ENCODE measurements around the gene PADI2. TPM values are rescaled to one million over a fixed set of nuclear protein-coding genes. Genes with fewer than 3 reads are reported as not detected.

Gene PADI2
- total and polyA plus RNA-seq, 2 experiments from 2014 or later: 1.7 to 4.3 TPM

GRCh38 chr1:17028662-17029188, 90.5 kb downstream of the PADI2 start:
- Histone ChIP-seq H2AFZ (no peak overlapping the region), H4K20me1 (replicated peaks; ENCODE audit: insufficient read depth) (peaks cover 2% of the 10 kb centered on the region; the same call in 1 of the 2 replicates), H3K9me2 (ENCODE audit: insufficient read depth) (no peaks in the 10 kb centered on the region), H3K36me3 (ENCODE audit: insufficient read depth) (peaks cover 37% of the 10 kb centered on the region), H3K4me1 (ENCODE audit: insufficient read depth) (no peaks in the 10 kb centered on the region), H3K4me2 (no peak overlapping the region), H3F3A (replicated peaks; ENCODE audit: low read depth) (peaks cover 9% of the 10 kb centered on the region; the same call in 1 of the 2 replicates), H3K27ac (ENCODE audit: low read depth) (no peak overlapping the region), H3K4me3 (no peak overlapping the region), H3K79me2 (replicated peaks; ENCODE audit: insufficient read depth) (no peaks in the 10 kb centered on the region), H3K27me3 (ENCODE audit: insufficient read depth) (no peaks in the 10 kb centered on the region)
- no peak for ATAC-seq
- Mint-ChIP-seq H3K27ac (no peak overlapping the region), H3K27me3 (ENCODE audit: insufficient read depth, low read depth, poor library complexity) (no peaks in the 10 kb centered on the region), H3K4me1 (no peaks in the 10 kb centered on the region), H3K36me3 (ENCODE audit: low read depth) (peaks cover 47% of the 10 kb centered on the region), H3K4me3 (no peak overlapping the region), H3K9me3 (no peaks in the 10 kb centered on the region)
- no peak for DNase-seq (ENCODE audit: low spot score)
- no peak for TF ChIP-seq ETS1 (IDR thresholded peaks at IDR 0.05)

GRCh38 chr1:17027900-17028299, 91.4 kb downstream of the PADI2 start:
- no peaks in the 10 kb centered on the region for H3K27me3 Mint-ChIP-seq (ENCODE audit: insufficient read depth, low read depth, poor library complexity)
- peaks cover 2% of the 10 kb centered on the region for H4K20me1 ChIP-seq (replicated peaks; ENCODE audit: insufficient read depth)
- no peaks in the 10 kb centered on the region for H3K79me2 ChIP-seq (replicated peaks; ENCODE audit: insufficient read depth)
- H3K27me3 ChIP-seq (ENCODE audit: insufficient read depth): no peaks in the 10 kb centered on the region
- no peaks in the 10 kb centered on the region for H3K9me2 ChIP-seq (ENCODE audit: insufficient read depth)
- H3K27ac Mint-ChIP-seq: no peak overlapping the region
- H3K4me2 ChIP-seq: no peak overlapping the region
- DNase-seq (ENCODE audit: low spot score) (no peak), ATAC-seq (no peak)
- no peak overlapping the region for H2AFZ ChIP-seq
- peaks cover 50% of the 10 kb centered on the region for H3K36me3 Mint-ChIP-seq (ENCODE audit: low read depth)
- H3K4me1 ChIP-seq (ENCODE audit: insufficient read depth): no peaks in the 10 kb centered on the region
- H3K4me1 Mint-ChIP-seq: no peaks in the 10 kb centered on the region
- peaks cover 11% of the 10 kb centered on the region; the same call in 1 of the 2 replicates for H3F3A ChIP-seq (replicated peaks; ENCODE audit: low read depth)
- TF ChIP-seq STAT1 (IDR thresholded peaks at IDR 0.05; ENCODE audit: unreplicated experiment): no peak
- H3K9me3 Mint-ChIP-seq: no peaks in the 10 kb centered on the region
- peaks cover 43% of the 10 kb centered on the region for H3K36me3 ChIP-seq (ENCODE audit: insufficient read depth)
- no peak overlapping the region for H3K4me3 ChIP-seq
- H3K27ac ChIP-seq (ENCODE audit: low read depth): no peak overlapping the region
- H3K4me3 Mint-ChIP-seq: no peak overlapping the region

- no peak overlapping the region for H3K4me2 ChIP-seq
- H3F3A ChIP-seq (replicated peaks; ENCODE audit: low read depth): peaks cover 12% of the 10 kb centered on the region; the same call in 1 of the 2 replicates
- peaks cover 45% of the 10 kb centered on the region for H3K36me3 ChIP-seq (ENCODE audit: insufficient read depth)
- no peaks in the 10 kb centered on the region for H3K27me3 ChIP-seq (ENCODE audit: insufficient read depth)
- Mint-ChIP-seq H3K36me3 (ENCODE audit: low read depth) (peaks cover 50% of the 10 kb centered on the region), H3K27ac (no peak overlapping the region), H3K4me1 (no peaks in the 10 kb centered on the region), H3K4me3 (no peak overlapping the region), H3K27me3 (ENCODE audit: insufficient read depth, low read depth, poor library complexity) (no peaks in the 10 kb centered on the region), H3K9me3 (no peaks in the 10 kb centered on the region)
- H4K20me1 ChIP-seq (replicated peaks; ENCODE audit: insufficient read depth): peaks cover 2% of the 10 kb centered on the region
- no peaks in the 10 kb centered on the region for H3K4me1 ChIP-seq (ENCODE audit: insufficient read depth)
- H3K4me3 ChIP-seq: no peak overlapping the region
- no peak overlapping the region for H2AFZ ChIP-seq
- ATAC-seq (no peak), DNase-seq (ENCODE audit: low spot score) (no peak)
- TF ChIP-seq ZNF114 (CRISPR knock-in tag; IDR thresholded peaks at IDR 0.05) (no peak), CREB1 (CRISPR knock-in tag; IDR thresholded peaks at IDR 0.05; ENCODE audit: low read depth) (no peak), STAT1 (IDR thresholded peaks at IDR 0.05; ENCODE audit: unreplicated experiment) (no peak), CTCF (conservative IDR thresholded peaks at IDR 0.05; ENCODE audit: low read depth in 2 of 2) (no peak), ZNF331 (CRISPR knock-in tag; IDR thresholded peaks at IDR 0.05; ENCODE audit: low read depth) (no peak)
- no peaks in the 10 kb centered on the region for H3K79me2 ChIP-seq (replicated peaks; ENCODE audit: insufficient read depth)
- H3K27ac ChIP-seq (ENCODE audit: low read depth): no peak overlapping the region
- no peaks in the 10 kb centered on the region for H3K9me2 ChIP-seq (ENCODE audit: insufficient read depth)
These were observed 91.8 kb downstream of the PADI2 start for GRCh38 chr1:17027403-17027802.
